ENCODE data around the gene BLVRA.

DNA sequence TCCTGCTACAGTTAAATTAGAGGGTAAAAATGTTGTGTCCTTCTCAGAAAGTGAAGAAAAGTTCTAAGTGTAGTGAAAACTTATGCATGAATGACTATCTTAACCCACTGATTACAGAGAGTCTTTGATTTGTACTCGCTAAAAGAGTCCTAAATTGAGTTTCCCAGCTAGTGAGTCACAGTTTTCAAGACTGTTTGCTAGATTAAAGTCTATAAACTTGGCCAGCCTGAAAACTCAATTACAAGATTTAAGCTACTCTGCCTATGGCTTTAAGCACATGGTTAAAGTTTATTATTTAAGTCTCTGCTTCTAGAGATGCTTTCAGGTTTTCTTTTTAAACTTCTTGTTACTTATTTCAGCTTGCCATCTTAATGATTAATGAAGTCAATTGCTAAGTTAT lies 66.5 kb downstream of the BLVRA start:
- TF ChIP-seq CTCF (IDR thresholded peaks at IDR 0.05) (no peak), POLR2A (IDR thresholded peaks at IDR 0.05) (no peak)
